K562 (cell line): ENCODE data around the gene GOLPH3L. TPM values are rescaled to one million over a fixed set of nuclear protein-coding genes. Genes with fewer than 3 reads are reported as not detected.

Experiments used
- BRD4 ChIP-seq: fragments of 200-600 bp; sonication (generic); IDR thresholded peaks from 2 replicates; pipeline ENCODE4 v1.6.1; 2017; ENCODE audit warnings: inconsistent platforms
- ETS2 ChIP-seq: IDR thresholded peaks from 2 replicates; pipeline ENCODE4 v1.6.1; 2016; ENCODE audit warnings: borderline replicate concordance, missing genetic modification characterization, mild to moderate bottlenecking, moderate library complexity, missing compliant biosample characterization; ENCODE audit not compliant: poor library complexity, severe bottlenecking
- FOXA1 ChIP-seq: fragments of 450-650 bp; IDR thresholded peaks from 2 replicates; pipeline ENCODE4 v1.6.1; 2016; ENCODE audit warnings: mild to moderate bottlenecking, borderline replicate concordance
- KLF10 ChIP-seq: fragments of 250-450 bp; sonication (Bioruptor Pico); IDR thresholded peaks from 2 replicates; pipeline ENCODE4 v1.6.1; 2021; ENCODE audit warnings: matching md5 sums
- KLF6 ChIP-seq: fragments of 250-450 bp; sonication (Bioruptor Pico); IDR thresholded peaks from 2 replicates; pipeline ENCODE4 v1.4.0; 2020; ENCODE audit warnings: mild to moderate bottlenecking, moderate library complexity, borderline replicate concordance
- L3MBTL2 ChIP-seq: fragments of 450-650 bp; IDR thresholded peaks from 2 replicates; pipeline ENCODE4 v1.6.1; 2016; ENCODE audit warnings: mild to moderate bottlenecking, moderate library complexity
- MCM2 ChIP-seq: fragments of 450-650 bp; IDR thresholded peaks from 2 replicates; pipeline ENCODE4 v1.6.1; 2017; ENCODE audit warnings: low read depth, mild to moderate bottlenecking
- POLR2AphosphoS2 ChIP-seq: IDR thresholded peaks from 2 replicates; pipeline ENCODE4 v1.6.1; 2012; ENCODE audit warnings: low read length, improper control_type of control experiment
- SMARCA4 ChIP-seq: fragments of 450-650 bp; IDR thresholded peaks from 2 replicates; pipeline ENCODE4 v1.6.1; 2016
- SMARCB1 ChIP-seq: IDR thresholded peaks from 2 replicates; pipeline ENCODE4 v1.6.1; 2011; ENCODE audit warnings: improper control_type of control experiment, low read depth; ENCODE audit not compliant: insufficient read length
- TEAD2 ChIP-seq: fragments of 450-650 bp; IDR thresholded peaks from 2 replicates; pipeline ENCODE4 v1.6.1; 2016; ENCODE audit warnings: missing genetic modification characterization, control low read depth, missing compliant biosample characterization
- TOE1 ChIP-seq, 2 experiments: fragments of 450-650 bp in 1 of 2; sonication (generic) in 1 of 2; formaldehyde crosslinking in 1 of 2; IDR thresholded peaks; 2 replicates each; pipeline versions ENCODE4 v1.7.1 to v1.8.0; 2016 to 2022; ENCODE audit warnings: borderline replicate concordance in 2 of 2, mild to moderate bottlenecking in 2 of 2, antibody characterized with exemption in 1 of 2, inconsistent platforms in 1 of 2, low read depth in 1 of 2, missing genetic modification reagents in 1 of 2, moderate library complexity in 1 of 2
- ZNF316 ChIP-seq: fragments of 450-650 bp; IDR thresholded peaks from 2 replicates; pipeline ENCODE4 v1.6.1; 2016
- ZNF408 ChIP-seq: fragments of 250-450 bp; sonication (Bioruptor Pico); IDR thresholded peaks from 2 replicates; pipeline ENCODE4 v1.4.0; 2020; ENCODE audit warnings: low read depth, mild to moderate bottlenecking, moderate library complexity
- ZNF707 ChIP-seq: fragments of 250-450 bp; sonication (Bioruptor Pico); conservative IDR thresholded peaks from 2 replicates; pipeline ENCODE4 v1.8.0; 2022; ENCODE audit warnings: inconsistent platforms, mild to moderate bottlenecking, moderate library complexity
- ZSCAN29 ChIP-seq: fragments of 450-650 bp; IDR thresholded peaks from 2 replicates; pipeline ENCODE4 v1.6.1; 2017
- ZSCAN32 ChIP-seq: fragments of 450-650 bp; formaldehyde crosslinking; IDR thresholded peaks from 2 replicates; pipeline ENCODE4 v1.4.0; 2020; ENCODE audit warnings: mild to moderate bottlenecking, moderate library complexity
- polyA plus RNA-seq, 8 experiments: library from polyadenylated mRNA; depleted of rRNA in 4 of 8; stranded (reverse) in 5 of 8; unstranded in 3 of 8; fragments of >200 nt; fragmentation: Nextera tagmentation in 2 of 8; fragmentation: Illumina TruSeq in 1 of 8; extraction: Ambion mirVana in 2 of 8; extraction: Trizol in 1 of 8; gene quantifications; 2 replicates each; pipeline versions ENCODE4 v1.2.1 to v1.2.3, GENCODE V29; 2011 to 2014; ENCODE audit warnings: inconsistent platforms in 1 of 8, missing spikeins in 1 of 8
- total RNA-seq, 7 experiments: library from RNA; depleted of rRNA in 6 of 7; stranded (reverse); fragments of >200 nt in 6 of 7; fragmentation: Illumina TruSeq in 2 of 7; extraction: Trizol in 2 of 7; gene quantifications; 2 replicates each; pipeline versions ENCODE4 v1.2.1 to v1.2.3, GENCODE V29; 2011 to 2021; ENCODE audit warnings: low replicate concordance in 1 of 7
- TF ChIP-seq, protein P1 (sequence below): sonication (generic); formaldehyde crosslinking; IDR thresholded peaks from 2 replicates; pipeline ENCODE4 v1.8.1; 2023; ENCODE audit warnings: mild to moderate bottlenecking, missing genetic modification reagents, moderate library complexity
- TF ChIP-seq, protein P2 (sequence below): fragments of 450-650 bp; IDR thresholded peaks from 2 replicates; pipeline ENCODE4 v1.7.1; 2018; ENCODE audit warnings: mild to moderate bottlenecking, low read depth; ENCODE audit not compliant: partially characterized antibody
- TF ChIP-seq, protein P3 (sequence below): sonication (generic); formaldehyde crosslinking; IDR thresholded peaks from 2 replicates; pipeline ENCODE4 v1.8.0; 2022; ENCODE audit warnings: mild to moderate bottlenecking, missing genetic modification reagents

Gene GOLPH3L
- total and polyA plus RNA-seq, 9 of the 15 experiments (the other 6 are each of a cell fraction or from before 2014, with no cell fraction given): 8.1 to 42.1 (median 21.6) TPM

DNA sequence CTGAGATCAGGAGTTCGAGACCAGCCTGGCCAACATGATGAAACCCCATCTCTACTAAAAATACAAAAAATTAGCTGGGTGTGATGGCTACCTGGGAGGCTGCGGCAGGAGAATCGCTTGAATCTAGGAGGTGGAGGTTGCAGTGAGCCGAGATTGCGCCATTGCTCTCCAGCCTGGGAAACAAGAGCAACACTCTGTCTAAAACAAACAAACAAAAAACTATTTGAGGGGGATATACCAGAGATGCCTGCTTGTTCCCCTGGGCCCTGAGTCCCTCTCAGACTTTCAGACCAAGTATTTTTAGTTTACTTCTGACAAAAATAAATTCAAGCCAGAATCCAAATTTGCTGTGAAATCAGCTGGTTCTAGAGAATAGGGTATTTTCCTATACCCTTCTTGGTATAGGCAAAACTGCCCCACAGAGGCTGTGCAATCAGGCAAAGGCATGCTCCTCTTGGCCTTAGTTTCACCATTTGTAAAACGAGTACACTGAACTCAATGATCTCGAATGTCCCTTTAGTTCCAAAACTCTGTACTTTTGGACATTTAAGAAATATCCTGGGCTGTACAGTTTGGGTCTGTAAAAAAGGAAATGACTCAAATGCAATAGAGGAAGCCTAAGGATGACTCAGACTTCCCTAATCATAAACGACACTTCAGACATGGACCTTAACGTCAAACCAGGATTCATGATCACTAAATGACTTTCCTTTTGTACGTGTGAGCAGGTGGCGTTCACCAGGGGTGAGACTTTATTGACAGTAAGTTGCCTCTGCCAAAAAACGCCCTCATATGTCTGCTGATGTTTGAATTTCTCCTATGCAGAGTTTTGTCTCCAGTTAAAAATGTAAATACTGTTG, 83.7 kb downstream of the GOLPH3L start (continued):
- no peak for TF ChIP-seq ZSCAN32 (CRISPR knock-in tag)
- no peak for TF ChIP-seq ZNF707 (CRISPR knock-in tag)
- peak; percentile 86 for TF ChIP-seq L3MBTL2
- TF ChIP-seq TOE1 (IDR thresholded peaks at IDR 0.05; ENCODE audit: borderline replicate concordance): 0 out of 2 replicates have a peak, but pooled peaks have one; percentile 9
- no peak for TF ChIP-seq TOE1 (CRISPR knock-in tag; IDR thresholded peaks at IDR 0.05; ENCODE audit: borderline replicate concordance, low read depth)
- TF ChIP-seq SMARCA4: peak; percentile 95
- TF ChIP-seq ZSCAN29: no peak
- peak; percentile 59; the same call in 1 of the 2 replicates for TF ChIP-seq BRD4
- TF ChIP-seq POLR2AphosphoS2: no peak
- no peak for TF ChIP-seq SMARCB1
- TF ChIP-seq ZNF316: peak; percentile 84
- TF ChIP-seq, protein P1, sequence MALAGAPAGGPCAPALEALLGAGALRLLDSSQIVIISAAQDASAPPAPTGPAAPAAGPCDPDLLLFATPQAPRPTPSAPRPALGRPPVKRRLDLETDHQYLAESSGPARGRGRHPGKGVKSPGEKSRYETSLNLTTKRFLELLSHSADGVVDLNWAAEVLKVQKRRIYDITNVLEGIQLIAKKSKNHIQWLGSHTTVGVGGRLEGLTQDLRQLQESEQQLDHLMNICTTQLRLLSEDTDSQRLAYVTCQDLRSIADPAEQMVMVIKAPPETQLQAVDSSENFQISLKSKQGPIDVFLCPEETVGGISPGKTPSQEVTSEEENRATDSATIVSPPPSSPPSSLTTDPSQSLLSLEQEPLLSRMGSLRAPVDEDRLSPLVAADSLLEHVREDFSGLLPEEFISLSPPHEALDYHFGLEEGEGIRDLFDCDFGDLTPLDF (CRISPR knock-in tag): no peak
- TF ChIP-seq FOXA1: no peak
- TF ChIP-seq, protein P2, sequence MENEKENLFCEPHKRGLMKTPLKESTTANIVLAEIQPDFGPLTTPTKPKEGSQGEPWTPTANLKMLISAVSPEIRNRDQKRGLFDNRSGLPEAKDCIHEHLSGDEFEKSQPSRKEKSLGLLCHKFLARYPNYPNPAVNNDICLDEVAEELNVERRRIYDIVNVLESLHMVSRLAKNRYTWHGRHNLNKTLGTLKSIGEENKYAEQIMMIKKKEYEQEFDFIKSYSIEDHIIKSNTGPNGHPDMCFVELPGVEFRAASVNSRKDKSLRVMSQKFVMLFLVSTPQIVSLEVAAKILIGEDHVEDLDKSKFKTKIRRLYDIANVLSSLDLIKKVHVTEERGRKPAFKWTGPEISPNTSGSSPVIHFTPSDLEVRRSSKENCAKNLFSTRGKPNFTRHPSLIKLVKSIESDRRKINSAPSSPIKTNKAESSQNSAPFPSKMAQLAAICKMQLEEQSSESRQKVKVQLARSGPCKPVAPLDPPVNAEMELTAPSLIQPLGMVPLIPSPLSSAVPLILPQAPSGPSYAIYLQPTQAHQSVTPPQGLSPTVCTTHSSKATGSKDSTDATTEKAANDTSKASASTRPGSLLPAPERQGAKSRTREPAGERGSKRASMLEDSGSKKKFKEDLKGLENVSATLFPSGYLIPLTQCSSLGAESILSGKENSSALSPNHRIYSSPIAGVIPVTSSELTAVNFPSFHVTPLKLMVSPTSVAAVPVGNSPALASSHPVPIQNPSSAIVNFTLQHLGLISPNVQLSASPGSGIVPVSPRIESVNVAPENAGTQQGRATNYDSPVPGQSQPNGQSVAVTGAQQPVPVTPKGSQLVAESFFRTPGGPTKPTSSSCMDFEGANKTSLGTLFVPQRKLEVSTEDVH: no peak
- TF ChIP-seq, protein P3, sequence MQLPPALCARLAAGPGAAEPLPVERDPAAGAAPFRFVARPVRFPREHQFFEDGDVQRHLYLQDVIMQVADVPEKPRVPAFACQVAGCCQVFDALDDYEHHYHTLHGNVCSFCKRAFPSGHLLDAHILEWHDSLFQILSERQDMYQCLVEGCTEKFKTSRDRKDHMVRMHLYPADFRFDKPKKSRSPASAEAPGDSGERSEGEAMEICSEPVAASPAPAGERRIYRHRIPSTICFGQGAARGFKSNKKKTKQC (CRISPR knock-in tag): no peak
- 0 out of 2 replicates have a peak, but pooled peaks have one; percentile 8 for TF ChIP-seq TEAD2 (tag)
- TF ChIP-seq KLF10 (CRISPR knock-in tag): no peak
- no peak for TF ChIP-seq ETS2
- TF ChIP-seq MCM2: no peak
- TF ChIP-seq ZNF408: no peak
- peak; percentile 78 for TF ChIP-seq KLF6 (CRISPR knock-in tag)
